T-helper 2 cell treated with Interferon-gamma antibody and Interleukin-4, amounts not matched to agents 5 μg/mL and 100 μg/mL, for 36 hours (primary cell): Measurements from ENCODE around the gene CACNA1C.

ENCODE experiments used
- DNase-seq: peaks from one replicate; pipeline ENCODE4 v3.0.0; 2021; ENCODE audit warnings: low spot score
- H3K27ac Mint-ChIP-seq: one replicate; pipeline ENCODE4 v1.8.0; 2021; ENCODE audit warnings: mild to moderate bottlenecking, mixed read lengths
- H3K27me3 Mint-ChIP-seq: one replicate; pipeline ENCODE4 v1.8.0; 2021; ENCODE audit warnings: low read depth, mixed read lengths
- H3K36me3 Mint-ChIP-seq: one replicate; pipeline ENCODE4 v1.8.0; 2021; ENCODE audit warnings: low read depth, mixed read lengths
- H3K4me1 Mint-ChIP-seq: one replicate; pipeline ENCODE4 v1.8.0; 2021; ENCODE audit warnings: low read depth, mixed read lengths
- H3K4me3 Mint-ChIP-seq: one replicate; pipeline ENCODE4 v1.8.0; 2022; ENCODE audit warnings: mild to moderate bottlenecking, moderate library complexity, mixed read lengths
- H3K9me3 Mint-ChIP-seq: one replicate; pipeline ENCODE4 v1.8.0; 2021; ENCODE audit warnings: mixed read lengths

CACNA1C gene

GRCh38 chr12:2607881-2608607 is 555.3 kb downstream of the CACNA1C start:
- no peaks in the 10 kb centered on the region for H3K36me3 Mint-ChIP-seq
- H3K9me3 Mint-ChIP-seq: no peaks in the 10 kb centered on the region
- DNase-seq: no peak
- H3K27ac Mint-ChIP-seq: no peak overlapping the region
- H3K4me3 Mint-ChIP-seq: no peak overlapping the region
- peaks cover 21% of the 10 kb centered on the region for H3K27me3 Mint-ChIP-seq
- H3K4me1 Mint-ChIP-seq: peaks cover 3% of the 10 kb centered on the region

GRCh38 chr12:2608608-2608945 is 555.8 kb downstream of the CACNA1C start:
- Mint-ChIP-seq H3K9me3 (no peaks in the 10 kb centered on the region), H3K27me3 (peaks cover 21% of the 10 kb centered on the region), H3K4me1 (peaks cover 5% of the 10 kb centered on the region), H3K36me3 (no peaks in the 10 kb centered on the region), H3K4me3 (no peak overlapping the region), H3K27ac (no peak overlapping the region)
- DNase-seq: no peak

- peaks cover 9% of the 10 kb centered on the region for H3K4me1 Mint-ChIP-seq
- no peaks in the 10 kb centered on the region for H3K9me3 Mint-ChIP-seq
- no peak overlapping the region for H3K4me3 Mint-ChIP-seq
- no peak overlapping the region for H3K27ac Mint-ChIP-seq
- H3K36me3 Mint-ChIP-seq: no peaks in the 10 kb centered on the region
- H3K27me3 Mint-ChIP-seq: peaks cover 21% of the 10 kb centered on the region
- no peak for DNase-seq
These were observed 556.2 kb downstream of the CACNA1C start for GRCh38 chr12:2609020-2609419.

- H3K9me3 Mint-ChIP-seq: no peaks in the 10 kb centered on the region
- peaks cover 27% of the 10 kb centered on the region for H3K27me3 Mint-ChIP-seq
- H3K4me3 Mint-ChIP-seq: no peak overlapping the region
- H3K4me1 Mint-ChIP-seq: peaks cover 11% of the 10 kb centered on the region
- H3K27ac Mint-ChIP-seq: no peak overlapping the region
- H3K36me3 Mint-ChIP-seq: no peaks in the 10 kb centered on the region
- no peak for DNase-seq
These were observed 557.6 kb downstream of the CACNA1C start for GRCh38 chr12:2610358-2610757.

- Mint-ChIP-seq H3K27ac (no peak overlapping the region), H3K4me1 (peaks cover 11% of the 10 kb centered on the region), H3K27me3 (peaks cover 34% of the 10 kb centered on the region), H3K4me3 (no peak overlapping the region), H3K36me3 (no peaks in the 10 kb centered on the region), H3K9me3 (no peaks in the 10 kb centered on the region)
- DNase-seq: peak; percentile 72
These were observed 560.7 kb downstream of the CACNA1C start for GRCh38 chr12:2613326-2614073.

- peaks cover 35% of the 10 kb centered on the region for H3K27me3 Mint-ChIP-seq
- H3K4me3 Mint-ChIP-seq: no peak overlapping the region
- no peak overlapping the region for H3K27ac Mint-ChIP-seq
- no peaks in the 10 kb centered on the region for H3K36me3 Mint-ChIP-seq
- peaks cover 8% of the 10 kb centered on the region for H3K4me1 Mint-ChIP-seq
- no peaks in the 10 kb centered on the region for H3K9me3 Mint-ChIP-seq
- no peak for DNase-seq
These were observed 561.6 kb downstream of the CACNA1C start for GRCh38 chr12:2614341-2614740.

- H3K9me3 Mint-ChIP-seq: no peaks in the 10 kb centered on the region
- H3K27ac Mint-ChIP-seq: no peak overlapping the region
- H3K4me3 Mint-ChIP-seq: no peak overlapping the region
- peaks cover 8% of the 10 kb centered on the region for H3K4me1 Mint-ChIP-seq
- peaks cover 30% of the 10 kb centered on the region for H3K27me3 Mint-ChIP-seq
- DNase-seq: no peak
- H3K36me3 Mint-ChIP-seq: no peaks in the 10 kb centered on the region
These were observed 563.0 kb downstream of the CACNA1C start for GRCh38 chr12:2615665-2616402.

- peaks cover 33% of the 10 kb centered on the region for H3K27me3 Mint-ChIP-seq
- no peak for DNase-seq
- no peaks in the 10 kb centered on the region for H3K36me3 Mint-ChIP-seq
- H3K4me3 Mint-ChIP-seq: no peak overlapping the region
- peaks cover 8% of the 10 kb centered on the region for H3K4me1 Mint-ChIP-seq
- H3K27ac Mint-ChIP-seq: no peak overlapping the region
- no peaks in the 10 kb centered on the region for H3K9me3 Mint-ChIP-seq
These were observed 564.0 kb downstream of the CACNA1C start for GRCh38 chr12:2616763-2617162.

- H3K27ac Mint-ChIP-seq: no peak overlapping the region
- H3K36me3 Mint-ChIP-seq: no peaks in the 10 kb centered on the region
- no peaks in the 10 kb centered on the region for H3K9me3 Mint-ChIP-seq
- H3K4me3 Mint-ChIP-seq: no peak overlapping the region
- H3K27me3 Mint-ChIP-seq: peaks cover 32% of the 10 kb centered on the region
- H3K4me1 Mint-ChIP-seq: peaks cover 8% of the 10 kb centered on the region
- DNase-seq: no peak
These were observed 564.6 kb downstream of the CACNA1C start for GRCh38 chr12:2617365-2617764.

GRCh38 chr12:2618291-2618995 is 565.7 kb downstream of the CACNA1C start:
- H3K27ac Mint-ChIP-seq: no peak overlapping the region
- peaks cover 8% of the 10 kb centered on the region for H3K4me1 Mint-ChIP-seq
- peaks cover 32% of the 10 kb centered on the region for H3K27me3 Mint-ChIP-seq
- DNase-seq: no peak
- no peak overlapping the region for H3K4me3 Mint-ChIP-seq
- no peaks in the 10 kb centered on the region for H3K9me3 Mint-ChIP-seq
- no peaks in the 10 kb centered on the region for H3K36me3 Mint-ChIP-seq

GRCh38 chr12:2619136-2619535 is 566.3 kb downstream of the CACNA1C start:
- H3K27ac Mint-ChIP-seq: no peak overlapping the region
- peaks cover 32% of the 10 kb centered on the region for H3K27me3 Mint-ChIP-seq
- peaks cover under 1% of the 10 kb centered on the region for H3K4me1 Mint-ChIP-seq
- no peaks in the 10 kb centered on the region for H3K36me3 Mint-ChIP-seq
- no peak for DNase-seq
- no peaks in the 10 kb centered on the region for H3K9me3 Mint-ChIP-seq
- no peak overlapping the region for H3K4me3 Mint-ChIP-seq

- no peaks in the 10 kb centered on the region for H3K9me3 Mint-ChIP-seq
- H3K4me1 Mint-ChIP-seq: peaks cover 2% of the 10 kb centered on the region
- peaks cover 24% of the 10 kb centered on the region for H3K27me3 Mint-ChIP-seq
- no peaks in the 10 kb centered on the region for H3K36me3 Mint-ChIP-seq
- H3K27ac Mint-ChIP-seq: no peak overlapping the region
- H3K4me3 Mint-ChIP-seq: no peak overlapping the region
- DNase-seq: no peak
These were observed 569.7 kb downstream of the CACNA1C start for GRCh38 chr12:2622460-2622859.

- DNase-seq: no peak
- Mint-ChIP-seq H3K27me3 (peaks cover 30% of the 10 kb centered on the region), H3K4me3 (no peak overlapping the region), H3K4me1 (peaks cover 7% of the 10 kb centered on the region), H3K27ac (no peak overlapping the region), H3K36me3 (no peaks in the 10 kb centered on the region), H3K9me3 (no peaks in the 10 kb centered on the region)
These were observed 570.7 kb downstream of the CACNA1C start for GRCh38 chr12:2623472-2623871.
